Measurements from ENCODE around the gene SNX25.

DNA sequence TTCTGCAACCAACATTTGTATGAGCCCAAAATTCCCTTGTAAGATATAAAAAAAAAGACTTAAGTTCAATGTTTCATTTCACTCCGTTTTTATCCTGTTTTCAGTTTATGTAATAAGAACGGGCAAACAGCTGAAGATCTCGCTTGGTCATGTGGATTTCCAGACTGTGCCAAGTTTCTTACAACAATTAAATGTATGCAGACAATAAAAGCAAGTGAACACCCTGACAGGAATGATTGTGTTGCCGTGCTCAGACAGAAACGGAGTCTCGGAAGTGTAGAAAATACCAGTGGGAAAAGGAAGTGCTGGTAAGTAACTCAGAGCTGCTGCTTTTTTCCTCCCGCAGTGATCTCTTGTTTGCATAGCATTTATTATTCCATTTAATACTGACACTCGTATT, 190.1 kb downstream of the SNX25 start:
- TF ChIP-seq, protein P1, sequence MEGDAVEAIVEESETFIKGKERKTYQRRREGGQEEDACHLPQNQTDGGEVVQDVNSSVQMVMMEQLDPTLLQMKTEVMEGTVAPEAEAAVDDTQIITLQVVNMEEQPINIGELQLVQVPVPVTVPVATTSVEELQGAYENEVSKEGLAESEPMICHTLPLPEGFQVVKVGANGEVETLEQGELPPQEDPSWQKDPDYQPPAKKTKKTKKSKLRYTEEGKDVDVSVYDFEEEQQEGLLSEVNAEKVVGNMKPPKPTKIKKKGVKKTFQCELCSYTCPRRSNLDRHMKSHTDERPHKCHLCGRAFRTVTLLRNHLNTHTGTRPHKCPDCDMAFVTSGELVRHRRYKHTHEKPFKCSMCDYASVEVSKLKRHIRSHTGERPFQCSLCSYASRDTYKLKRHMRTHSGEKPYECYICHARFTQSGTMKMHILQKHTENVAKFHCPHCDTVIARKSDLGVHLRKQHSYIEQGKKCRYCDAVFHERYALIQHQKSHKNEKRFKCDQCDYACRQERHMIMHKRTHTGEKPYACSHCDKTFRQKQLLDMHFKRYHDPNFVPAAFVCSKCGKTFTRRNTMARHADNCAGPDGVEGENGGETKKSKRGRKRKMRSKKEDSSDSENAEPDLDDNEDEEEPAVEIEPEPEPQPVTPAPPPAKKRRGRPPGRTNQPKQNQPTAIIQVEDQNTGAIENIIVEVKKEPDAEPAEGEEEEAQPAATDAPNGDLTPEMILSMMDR (IDR thresholded peaks at IDR 0.05), result no peak
- no peak for TF ChIP-seq EP300 (IDR thresholded peaks at IDR 0.05)
- no peak for TF ChIP-seq POLR2AphosphoS5 (IDR thresholded peaks at IDR 0.05)

Measured in esophagus muscularis mucosa (tissue), 4 donors.